H54 (cell line): ENCODE results near the gene SERPINI1.
A peak's percentile ranks its signal among the peaks of the same experiment; 100 is the strongest.

Source experiments
- DNase-seq: peaks from one replicate; pipeline ENCODE4 v3.0.0; 2011; ENCODE audit warnings: low spot score, mixed read lengths; ENCODE audit not compliant: insufficient read length
- FAIRE-seq: peaks from 3 replicates; lab custom pipeline; 2011; peaks lifted over from hg19 to GRCh38; lab: Jason Lieb, UNC
- POLR2A ChIP-seq: IDR thresholded peaks from 2 replicates; pipeline ENCODE4 v1.6.1; 2011; ENCODE audit warnings: low read depth, mild to moderate bottlenecking, low read length

SERPINI1 gene

DNA sequence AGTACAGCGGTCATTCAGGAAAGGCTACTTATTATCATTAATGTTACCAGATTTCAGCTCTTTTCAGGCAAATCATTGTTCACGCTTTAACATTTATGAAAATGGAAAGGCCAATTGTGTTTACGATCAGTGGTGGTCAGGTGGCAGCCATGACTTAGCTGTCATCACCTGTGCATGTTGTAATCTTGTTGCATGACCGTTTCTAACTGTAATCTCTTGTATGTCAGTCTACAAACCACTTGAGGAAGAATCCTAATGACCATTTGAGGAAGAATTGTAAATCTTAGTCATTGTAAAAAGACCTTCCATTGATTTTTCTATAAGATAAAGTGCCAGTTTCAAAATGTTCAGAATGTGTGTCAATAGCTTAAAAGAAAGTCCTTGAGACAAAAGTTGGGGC lies 100.4 kb downstream of the SERPINI1 start:
- no peak for DNase-seq

DNA sequence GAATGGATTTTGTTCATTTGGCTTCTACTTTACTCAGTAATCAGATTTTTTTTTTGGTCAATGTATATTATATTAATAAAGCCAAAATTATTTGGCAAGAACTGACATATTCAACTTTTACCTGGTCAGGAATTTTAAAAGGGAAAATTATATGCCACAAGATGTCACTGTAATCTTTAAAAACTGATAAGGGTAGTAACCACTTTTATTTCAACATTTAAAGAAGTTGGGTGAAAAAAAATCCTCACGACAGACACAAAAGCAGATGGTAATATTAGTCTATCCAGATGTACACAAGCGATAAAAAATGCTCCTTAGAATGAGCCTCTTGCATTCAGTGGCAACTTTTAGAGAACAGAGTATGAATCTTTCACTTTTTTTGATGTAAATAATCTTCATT lies 101.9 kb downstream of the SERPINI1 start:
- no peak for FAIRE-seq
- TF ChIP-seq POLR2A = no peak
- DNase-seq = no peak

More for the DNA sequence above, 100.4 kb downstream of the SERPINI1 start:
- no peak for FAIRE-seq
- no peak for TF ChIP-seq POLR2A

GRCh38 chr3:167839460-167840134 lies 104.1 kb downstream of the SERPINI1 start:
- no peak for TF ChIP-seq POLR2A
- DNase-seq (no peak), FAIRE-seq (peak; percentile 6)

GRCh38 chr3:167840247-167840646 lies 104.7 kb downstream of the SERPINI1 start:
- TF ChIP-seq POLR2A = no peak
- DNase-seq (no peak), FAIRE-seq (no peak)

DNA sequence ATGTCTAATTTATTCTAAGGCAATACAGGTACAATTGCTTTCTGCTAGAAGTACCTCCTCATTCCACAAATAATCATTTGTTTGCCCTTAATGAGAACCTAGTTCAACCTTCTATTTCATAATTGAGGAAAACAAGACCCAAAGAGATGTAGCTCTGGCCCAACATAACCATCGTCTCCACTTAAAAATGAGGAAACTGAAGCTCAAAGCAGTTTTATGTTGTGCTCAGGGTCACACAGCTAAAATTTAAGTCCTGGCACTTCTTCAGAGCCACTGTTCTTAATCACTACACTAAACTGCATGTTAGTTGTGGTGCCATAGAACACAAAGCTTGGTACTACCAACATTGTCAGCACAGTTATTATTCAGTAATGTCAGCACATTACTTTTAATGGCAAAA lies 108.0 kb downstream of the SERPINI1 start:
- FAIRE-seq (peak; percentile 20), DNase-seq (no peak)
- no peak for TF ChIP-seq POLR2A

- TF ChIP-seq POLR2A = no peak
- no peak for FAIRE-seq
- DNase-seq = no peak
Measured at GRCh38 chr3:167843886-167844285, 108.4 kb downstream of the SERPINI1 start.

DNA sequence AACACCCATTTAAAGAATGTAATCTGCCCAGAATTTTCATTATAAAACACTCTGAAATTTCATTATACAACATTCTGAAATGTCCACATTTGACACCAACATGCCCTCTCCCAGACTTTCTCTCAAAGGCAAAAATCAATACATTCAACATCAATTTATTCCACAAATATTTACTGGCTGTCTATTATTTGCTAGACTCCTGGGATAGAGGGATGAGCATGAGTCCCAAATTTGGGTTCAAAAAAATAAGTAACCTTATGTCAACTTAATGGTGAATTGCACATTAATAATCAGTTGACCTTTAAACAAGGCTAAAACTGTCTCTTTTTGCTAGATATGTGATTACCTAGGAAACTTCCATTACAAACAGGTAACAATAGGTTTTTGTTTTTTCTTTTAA lies 109.0 kb downstream of the SERPINI1 start:
- FAIRE-seq (no peak), DNase-seq (no peak)
- TF ChIP-seq POLR2A = no peak

- peak; percentile 27 for FAIRE-seq
- DNase-seq = no peak
- no peak for TF ChIP-seq POLR2A
Measured at GRCh38 chr3:167851171-167851570, 115.7 kb downstream of the SERPINI1 start.

DNA sequence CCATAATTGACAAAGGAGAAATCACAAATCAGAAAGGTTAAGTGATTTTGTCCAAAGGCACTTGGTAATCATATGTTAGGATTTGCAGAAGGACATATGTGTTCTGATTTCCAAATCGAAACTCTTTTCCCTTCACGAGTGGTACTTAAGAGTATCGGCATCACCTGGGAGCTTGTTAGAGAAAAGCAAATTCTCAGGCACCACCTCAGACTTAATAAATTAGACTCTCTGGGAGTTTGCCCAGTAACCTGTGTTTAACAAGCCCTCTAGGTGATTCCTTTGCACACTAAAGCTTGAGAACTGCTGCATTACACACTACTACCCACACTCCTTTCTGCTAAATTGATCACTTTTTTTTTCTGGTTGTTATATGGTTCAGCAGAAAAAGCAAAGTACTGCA lies 116.2 kb downstream of the SERPINI1 start:
- no peak for TF ChIP-seq POLR2A
- no peak for FAIRE-seq
- no peak for DNase-seq

GRCh38 chr3:167852216-167852615 lies 116.7 kb downstream of the SERPINI1 start:
- no peak for FAIRE-seq
- TF ChIP-seq POLR2A = no peak
- no peak for DNase-seq

DNA sequence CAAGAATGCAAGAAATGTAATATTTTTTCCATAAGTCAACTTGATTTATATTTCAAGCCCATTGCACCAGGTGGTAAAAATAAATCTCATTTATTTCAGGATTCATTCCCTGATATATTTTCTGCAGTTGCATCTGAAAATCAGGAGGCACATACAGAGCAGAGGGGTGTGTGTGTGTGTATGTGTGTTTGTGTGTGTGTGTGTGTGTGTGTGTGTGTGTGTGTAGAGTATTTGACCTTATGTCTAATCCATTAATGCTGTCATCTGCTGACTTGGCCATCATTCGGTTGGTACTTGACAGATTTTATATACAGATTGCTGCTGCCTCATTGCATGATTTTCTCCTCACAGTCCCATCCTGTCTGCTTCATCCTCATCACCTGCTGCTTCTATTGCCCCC lies 118.5 kb downstream of the SERPINI1 start:
- TF ChIP-seq POLR2A = no peak
- FAIRE-seq = no peak
- DNase-seq = no peak

DNA sequence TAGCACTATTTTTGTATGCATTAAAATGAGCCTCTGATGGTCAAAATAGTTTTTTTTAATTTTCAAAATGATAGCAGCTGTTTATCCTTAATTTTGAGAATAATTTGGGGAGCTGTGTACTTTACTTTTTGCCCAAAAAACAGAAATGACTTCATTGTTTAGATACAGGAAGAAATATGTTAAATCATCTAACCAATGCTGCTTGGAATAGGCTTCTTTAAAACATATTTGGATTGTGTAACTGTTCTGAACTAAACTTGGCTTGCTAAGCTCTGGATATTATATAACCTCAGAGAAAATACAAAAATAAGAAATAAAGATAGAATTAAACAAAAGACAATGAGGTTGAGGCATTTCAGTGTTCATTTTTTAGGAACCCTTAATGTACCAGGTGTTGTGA lies 119.3 kb downstream of the SERPINI1 start:
- DNase-seq (no peak), FAIRE-seq (no peak)
- no peak for TF ChIP-seq POLR2A

- no peak for DNase-seq
- FAIRE-seq = no peak
- no peak for TF ChIP-seq POLR2A
Measured at GRCh38 chr3:167855306-167855705, 119.8 kb downstream of the SERPINI1 start.

DNA sequence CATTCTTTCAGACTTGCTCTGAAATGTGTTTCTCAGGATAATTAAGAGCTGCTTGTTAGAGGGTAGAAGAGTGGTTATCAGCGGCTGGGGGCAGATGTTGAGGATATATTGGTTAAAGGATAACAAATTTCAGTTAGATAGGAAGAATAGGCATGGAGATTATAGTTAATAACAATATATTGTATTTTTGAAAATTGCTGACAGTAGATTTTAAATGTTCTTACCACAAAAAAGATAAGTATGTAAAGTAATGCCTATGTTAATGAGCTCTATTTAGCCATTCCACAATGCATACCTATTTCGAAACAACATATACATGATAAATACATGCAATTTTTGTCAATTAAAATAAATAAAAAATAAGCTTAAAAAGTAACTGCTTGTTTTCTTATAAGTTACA lies 123.3 kb downstream of the SERPINI1 start:
- FAIRE-seq = no peak
- no peak for TF ChIP-seq POLR2A
- DNase-seq = no peak

GRCh38 chr3:167859610-167860009 lies 124.1 kb downstream of the SERPINI1 start:
- DNase-seq (no peak), FAIRE-seq (peak; percentile 71)
- TF ChIP-seq POLR2A = no peak
